Suprapubic skin (tissue), 4 donors: ENCODE data around the gene LGALS9. TPM values are rescaled to one million over a fixed set of nuclear protein-coding genes. Genes with fewer than 3 reads are reported as not detected.

Experiments
- DNase-seq, 2 donors: peaks; one replicate each; pipeline ENCODE4 v3.0.0-alpha.2; 2019; ENCODE audit warnings: low spot score in 2 of 2
- H3K27ac ChIP-seq: fragments of 200-600 bp; sonication (generic); one replicate; pipeline ENCODE4 v1.5.1; 2019
- H3K27me3 ChIP-seq: fragments of 200-600 bp; sonication (generic); one replicate; pipeline ENCODE4 v1.5.1; 2019
- H3K36me3 ChIP-seq: fragments of 200-600 bp; sonication (generic); one replicate; pipeline ENCODE4 v1.5.1; 2019
- H3K4me1 ChIP-seq: fragments of 200-600 bp; sonication (generic); one replicate; pipeline ENCODE4 v1.5.1; 2019
- H3K4me3 ChIP-seq: fragments of 200-600 bp; sonication (generic); one replicate; pipeline ENCODE4 v1.5.1; 2019; ENCODE audit warnings: mild to moderate bottlenecking
- H3K9me3 ChIP-seq: fragments of 200-600 bp; sonication (generic); one replicate; pipeline ENCODE4 v1.5.1; 2019
- CTCF ChIP-seq, 2 donors: fragments of 200-600 bp in 1 of 2; fragments of 450-650 bp in 1 of 2; sonication (generic) in 1 of 2; IDR thresholded peaks; one replicate each; pipeline ENCODE4 v1.5.1; 2016 to 2019; ENCODE audit warnings: antibody characterized with exemption in 2 of 2, mild to moderate bottlenecking in 1 of 2, moderate library complexity in 1 of 2
- EP300 ChIP-seq: sonication (generic); formaldehyde crosslinking; IDR thresholded peaks from one replicate; pipeline ENCODE4 v1.6.1; 2017; ENCODE audit warnings: antibody characterized with exemption
- POLR2A ChIP-seq, 2 donors: fragments of 450-650 bp; IDR thresholded peaks; one replicate each; pipeline ENCODE4 v1.6.1; 2017; ENCODE audit warnings: antibody characterized with exemption in 2 of 2, mild to moderate bottlenecking in 2 of 2, moderate library complexity in 2 of 2
- POLR2AphosphoS5 ChIP-seq, 3 donors: sonication (generic); formaldehyde crosslinking; IDR thresholded peaks; one replicate each; pipeline ENCODE4 v1.6.1; 2017; ENCODE audit warnings: antibody characterized with exemption in 3 of 3
- WGBS: methylation state at CpG from one replicate; pipeline ENCODE4 v1.1.5; 2018; 5-methylcytosine and 5-hydroxymethylcytosine counted together
- total RNA-seq, 4 donors: library from RNA; depleted of rRNA; stranded (reverse); fragments of >200 nt; gene quantifications; one replicate each; pipeline ENCODE4 v1.1.0, GENCODE V29; 2016

Gene LGALS9
- total RNA-seq, 4 donors from 2014 or later, result 9.5 to 10.6 (median 10.1) TPM

DNA sequence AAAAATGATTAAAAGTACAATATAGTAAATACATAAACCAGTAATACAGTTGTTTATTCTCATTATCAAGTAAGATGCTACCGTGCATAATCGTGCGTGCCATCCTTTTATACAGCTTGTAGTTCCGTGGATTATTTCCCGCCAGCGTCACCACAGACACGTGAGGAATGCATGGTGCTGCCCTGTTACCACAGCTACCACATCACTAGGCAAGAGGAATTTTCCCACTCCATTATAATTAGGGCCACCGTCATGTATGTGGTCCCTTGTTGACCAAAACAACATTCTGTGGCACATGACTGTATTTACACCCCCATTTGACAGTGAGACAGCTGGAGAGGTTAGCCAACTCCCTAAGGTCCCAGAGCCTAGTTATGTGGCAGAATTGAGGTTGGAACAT is 30.5 kb upstream of the LGALS9 start:
- no peaks in the 10 kb centered on the region for H3K27me3 ChIP-seq
- H3K9me3 ChIP-seq, result no peaks in the 10 kb centered on the region
- peaks cover 41% of the 10 kb centered on the region for H3K36me3 ChIP-seq
- WGBS, result 85% methylated on average over 8 of the region's 8 CpGs
- H3K4me1 ChIP-seq, result peaks cover 9% of the 10 kb centered on the region
- TF ChIP-seq POLR2A (IDR thresholded peaks at IDR 0.05), result no peak
- H3K27ac ChIP-seq, result no peak overlapping the region
- no peak overlapping the region for H3K4me3 ChIP-seq
- DNase-seq, result no peak

GRCh38 chr17:27601069-27601974 is 29.7 kb upstream of the LGALS9 start:
- Histone ChIP-seq H3K4me3 (no peak overlapping the region), H3K27me3 (no peaks in the 10 kb centered on the region), H3K27ac (no peak overlapping the region), H3K9me3 (no peaks in the 10 kb centered on the region), H3K4me1 (peaks cover 9% of the 10 kb centered on the region), H3K36me3 (peaks cover 47% of the 10 kb centered on the region)
- DNase-seq, result peak; percentile 87 to 88
- 60% methylated on average over 10 of the region's 11 CpGs for WGBS
- TF ChIP-seq CTCF (IDR thresholded peaks at IDR 0.05) (peak; percentile 88 to 92), POLR2AphosphoS5 (IDR thresholded peaks at IDR 0.05) (no peak), EP300 (no peak), POLR2A (IDR thresholded peaks at IDR 0.05) (no peak)

DNA sequence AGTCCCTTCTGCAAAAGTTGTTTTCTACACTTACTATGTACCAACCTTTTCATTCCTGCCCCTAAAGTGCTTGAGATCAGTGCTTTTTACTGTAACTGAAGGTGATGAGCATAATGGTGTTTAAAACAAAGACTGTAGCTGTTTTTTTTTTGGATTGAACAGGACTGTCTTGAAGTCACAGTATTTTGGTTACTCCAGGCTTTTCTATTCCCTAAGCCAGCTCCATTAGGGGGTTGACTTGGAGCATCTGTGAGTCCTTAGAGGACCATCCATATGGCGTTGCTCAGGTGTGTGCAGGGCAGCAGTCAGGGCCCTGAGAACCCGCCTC is 29.0 kb upstream of the LGALS9 start:
- Histone ChIP-seq H3K4me1 (peaks cover 9% of the 10 kb centered on the region), H3K27me3 (no peaks in the 10 kb centered on the region), H3K9me3 (no peaks in the 10 kb centered on the region), H3K36me3 (peaks cover 51% of the 10 kb centered on the region), H3K27ac (no peak overlapping the region), H3K4me3 (no peak overlapping the region)
- 81% methylated on average over 2 of the region's 2 CpGs for WGBS
- DNase-seq, result no peak
- TF ChIP-seq POLR2A (IDR thresholded peaks at IDR 0.05), result no peak
- no peak for TF ChIP-seq CTCF (IDR thresholded peaks at IDR 0.05)
- no peak for TF ChIP-seq POLR2AphosphoS5 (IDR thresholded peaks at IDR 0.05)
- TF ChIP-seq EP300, result no peak

DNA sequence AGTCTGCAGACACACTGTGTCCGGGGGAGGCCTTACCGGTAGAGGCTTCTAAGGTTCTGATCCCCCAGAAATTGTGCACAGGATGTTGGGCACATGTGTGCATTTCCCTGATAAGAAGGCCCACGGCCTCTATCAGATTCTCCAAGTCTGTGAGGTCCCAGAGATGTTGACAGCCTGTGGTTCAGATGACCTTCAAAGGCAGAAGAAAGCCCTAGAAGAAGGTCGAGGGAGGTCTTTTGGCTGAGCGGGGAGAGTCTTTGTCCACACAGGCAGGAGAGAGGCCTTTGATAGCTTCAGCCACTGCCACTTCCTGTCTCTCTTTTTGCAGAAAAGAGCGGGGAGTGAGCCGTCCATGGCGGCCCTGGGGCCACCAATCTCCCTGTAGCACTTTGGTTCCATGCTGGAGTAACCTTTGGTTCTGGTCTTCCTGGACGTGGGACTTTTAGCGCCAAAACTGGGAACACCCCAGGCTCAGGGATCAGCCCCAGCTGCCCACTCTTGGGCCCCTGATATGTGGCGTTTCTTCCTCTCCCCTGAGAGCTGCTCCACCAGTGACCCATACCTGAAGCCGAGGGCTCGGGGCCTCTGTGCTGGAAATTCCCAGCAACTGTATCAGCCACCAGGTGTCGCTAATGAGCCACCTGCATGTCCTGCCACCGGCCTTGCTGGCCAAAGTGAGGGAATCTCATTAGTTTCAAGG is 28.1 kb upstream of the LGALS9 start:
- peak; percentile 81 to 88 for DNase-seq
- WGBS, result 52% methylated on average over 10 of the region's 15 CpGs
- peak; percentile 81 to 93 for TF ChIP-seq CTCF (IDR thresholded peaks at IDR 0.05)
- TF ChIP-seq POLR2A (IDR thresholded peaks at IDR 0.05), result no peak

GRCh38 chr17:27603421-27603770 is 27.6 kb upstream of the LGALS9 start:
- no peak overlapping the region for H3K27ac ChIP-seq
- peaks cover 50% of the 10 kb centered on the region for H3K36me3 ChIP-seq
- no peak overlapping the region for H3K4me3 ChIP-seq
- no peaks in the 10 kb centered on the region for H3K9me3 ChIP-seq
- peaks cover 9% of the 10 kb centered on the region for H3K4me1 ChIP-seq
- no peaks in the 10 kb centered on the region for H3K27me3 ChIP-seq
- 96% methylated on average over 2 of the region's 2 CpGs for WGBS
- DNase-seq, result no peak
- TF ChIP-seq POLR2A (IDR thresholded peaks at IDR 0.05) (no peak), POLR2AphosphoS5 (IDR thresholded peaks at IDR 0.05) (no peak), CTCF (IDR thresholded peaks at IDR 0.05) (no peak), EP300 (no peak)

More for the DNA sequence above, 28.1 kb upstream of the LGALS9 start:
- Histone ChIP-seq H3K4me1 (peaks cover 9% of the 10 kb centered on the region), H3K9me3 (no peaks in the 10 kb centered on the region), H3K27ac (no peak overlapping the region), H3K36me3 (peaks cover 51% of the 10 kb centered on the region), H3K4me3 (no peak overlapping the region), H3K27me3 (no peaks in the 10 kb centered on the region)
